SK-N-SH (cell line): Measurements from ENCODE around the gene SLC30A2. TPM values are rescaled to one million over a fixed set of nuclear protein-coding genes. Genes with fewer than 3 reads are reported as not detected.

ENCODE experiments used
- CTCF ChIA-PET: fragments of 300-600, 350-600 bp; formaldehyde crosslinking; extraction: SDS; loops from one replicate; lab custom pipeline; 2021; lab: Yijun Ruan, JAX
- POLR2A ChIA-PET: fragments of 350-600 bp; sonication (Branson Sonifier 250); formaldehyde crosslinking; extraction: SDS; loops from one replicate; lab custom pipeline; 2020; ENCODE audit warnings: antibody characterized with exemption, inconsistent platforms; lab: Yijun Ruan, JAX
- DNase-seq: peaks from one replicate; pipeline ENCODE4 v3.0.0; 2012
- H2AFZ ChIP-seq: fragments of 200-600 bp; sonication (generic); 2 replicates; pipeline ENCODE4 v1.8.1; 2016; ENCODE audit warnings: antibody characterized with exemption, mild to moderate bottlenecking, low read depth
- H3F3A ChIP-seq: fragments of 200-600 bp; sonication (generic); replicated peaks from 2 replicates; pipeline ENCODE3; 2016; ENCODE audit warnings: antibody characterized with exemption, mild to moderate bottlenecking; ENCODE audit not compliant: insufficient read depth
- H3K27ac ChIP-seq, 2 experiments: fragments of 200-500 bp in 1 of 2; fragments of 200-600 bp in 1 of 2; sonication (Bioruptor generic) in 1 of 2; sonication (generic), shearing (Covaris generic) in 1 of 2; 2 replicates each; pipeline versions ENCODE4 v1.5.1 to v1.6.1; 2014 to 2016; ENCODE audit warnings: low read depth in 2 of 2, inconsistent platforms in 1 of 2, low read length in 1 of 2, mild to moderate bottlenecking in 1 of 2, mixed read lengths in 1 of 2
- H3K27me3 ChIP-seq: fragments of 200-600 bp; sonication (generic), shearing (Covaris generic); 2 replicates; pipeline ENCODE4 v1.6.1; 2016; ENCODE audit warnings: mixed run types; ENCODE audit not compliant: insufficient read depth
- H3K36me3 ChIP-seq, 2 experiments: fragments of 200-500 bp in 1 of 2; fragments of 200-600 bp in 1 of 2; sonication (Bioruptor generic) in 1 of 2; sonication (generic) in 1 of 2; replicated peaks in 1 of 2; 2 replicates each; pipeline versions ENCODE3 to v1.5.1; 2014 to 2016; ENCODE audit warnings: low read length in 1 of 2, mild to moderate bottlenecking in 1 of 2; ENCODE audit not compliant: insufficient read depth in 2 of 2, control insufficient read depth in 1 of 2
- H3K4me1 ChIP-seq, 2 experiments: fragments of 200-500 bp in 1 of 2; fragments of 200-600 bp in 1 of 2; sonication (Bioruptor generic) in 1 of 2; sonication (generic), shearing (Covaris generic) in 1 of 2; 2 replicates each; pipeline versions ENCODE4 v1.5.1 to v1.6.1; 2014 to 2016; ENCODE audit warnings: low read depth in 1 of 2, low read length in 1 of 2, mixed run types in 1 of 2; ENCODE audit not compliant: insufficient read depth in 2 of 2, control insufficient read depth in 1 of 2
- H3K4me2 ChIP-seq: fragments of 200-600 bp; sonication (generic), shearing (Covaris generic); 2 replicates; pipeline ENCODE4 v1.6.1; 2017; ENCODE audit warnings: mixed run types
- H3K4me3 ChIP-seq, 2 experiments: fragments of 200-500 bp in 1 of 2; fragments of 200-600 bp in 1 of 2; sonication (Bioruptor generic) in 1 of 2; sonication (generic), shearing (Covaris generic) in 1 of 2; 2 replicates each; pipeline versions ENCODE4 v1.5.1 to v1.8.1; 2014 to 2016; ENCODE audit warnings: low read depth in 2 of 2, inconsistent platforms in 1 of 2, low read length in 1 of 2, mild to moderate bottlenecking in 1 of 2, mixed read lengths in 1 of 2, moderate library complexity in 1 of 2
- H3K79me2 ChIP-seq: fragments of 200-600 bp; sonication (generic); 2 replicates; pipeline ENCODE4 v1.8.1; 2017; ENCODE audit warnings: mild to moderate bottlenecking; ENCODE audit not compliant: insufficient read depth
- H3K9ac ChIP-seq: fragments of 200-600 bp; sonication (generic); 2 replicates; pipeline ENCODE4 v1.6.1; 2017; ENCODE audit warnings: mixed run types
- H3K9me2 ChIP-seq: fragments of 200-600 bp; sonication (generic); 2 replicates; pipeline ENCODE4 v1.6.1; 2017; ENCODE audit warnings: mixed run types
- H3K9me3 ChIP-seq: fragments of 200-600 bp; sonication (generic); 2 replicates; pipeline ENCODE4 v1.6.1; 2017; ENCODE audit warnings: mixed run types, mild to moderate bottlenecking, moderate library complexity
- H4K20me1 ChIP-seq: fragments of 200-600 bp; sonication (generic); 2 replicates; pipeline ENCODE4 v1.6.1; 2017; ENCODE audit warnings: mild to moderate bottlenecking, mixed run types; ENCODE audit not compliant: insufficient read depth
- CTCF ChIP-seq: fragments of 200-600 bp; sonication (generic); IDR thresholded peaks from 2 replicates; pipeline ENCODE4 v1.6.1; 2017; ENCODE audit warnings: antibody characterized with exemption, mild to moderate bottlenecking, moderate library complexity
- ELF1 ChIP-seq: IDR thresholded peaks from 2 replicates; pipeline ENCODE4 v1.4.0; 2012
- EP300 ChIP-seq, 2 experiments: IDR thresholded peaks; 2 replicates each; pipeline versions ENCODE4 v1.4.0 to v1.6.1; 2012; ENCODE audit warnings: borderline replicate concordance in 1 of 2, low read depth in 1 of 2, low read length in 1 of 2
- FOSL2 ChIP-seq: IDR thresholded peaks from 2 replicates; pipeline ENCODE4 v1.4.0; 2012; ENCODE audit warnings: low read depth, mild to moderate bottlenecking, moderate library complexity, borderline replicate concordance
- JUND ChIP-seq: IDR thresholded peaks from 2 replicates; pipeline ENCODE4 v1.4.0; 2012
- MAX ChIP-seq: IDR thresholded peaks from 2 replicates; pipeline ENCODE4 v1.4.0; 2012; ENCODE audit warnings: low read depth
- RAD21 ChIP-seq: IDR thresholded peaks from 2 replicates; pipeline ENCODE4 v1.6.1; 2012; ENCODE audit warnings: mild to moderate bottlenecking, low read length
- REST ChIP-seq: IDR thresholded peaks from 2 replicates; pipeline ENCODE4 v1.6.1; 2012; ENCODE audit warnings: mild to moderate bottlenecking, low read depth, low read length, moderate library complexity
- RXRA ChIP-seq: IDR thresholded peaks from 2 replicates; pipeline ENCODE4 v1.4.0; 2012; ENCODE audit warnings: low read depth, mild to moderate bottlenecking, borderline replicate concordance
- SMC3 ChIP-seq: IDR thresholded peaks from 2 replicates; pipeline ENCODE4 v1.6.1; 2012; ENCODE audit warnings: low read depth, low read length, improper control_type of control experiment
- TEAD4 ChIP-seq: IDR thresholded peaks from 2 replicates; pipeline ENCODE4 v1.4.0; 2012; ENCODE audit warnings: mild to moderate bottlenecking, borderline replicate concordance; ENCODE audit not compliant: insufficient read depth
- WGBS: methylation state at CpG from one replicate; pipeline ENCODE4 v1.1.6; 2017; ENCODE audit warnings: low lambda C conversion rate; 5-methylcytosine and 5-hydroxymethylcytosine counted together
- polyA plus RNA-seq, 3 experiments: library from polyadenylated mRNA; depleted of rRNA; stranded (reverse); fragments of >200 nt; gene quantifications; 2 replicates each; pipeline ENCODE4 v1.2.3, GENCODE V29; 2012

SLC30A2 gene
- polyA plus RNA-seq, 1 of the 3 experiments (the other 2 are of a cell fraction) = not detected

DNA sequence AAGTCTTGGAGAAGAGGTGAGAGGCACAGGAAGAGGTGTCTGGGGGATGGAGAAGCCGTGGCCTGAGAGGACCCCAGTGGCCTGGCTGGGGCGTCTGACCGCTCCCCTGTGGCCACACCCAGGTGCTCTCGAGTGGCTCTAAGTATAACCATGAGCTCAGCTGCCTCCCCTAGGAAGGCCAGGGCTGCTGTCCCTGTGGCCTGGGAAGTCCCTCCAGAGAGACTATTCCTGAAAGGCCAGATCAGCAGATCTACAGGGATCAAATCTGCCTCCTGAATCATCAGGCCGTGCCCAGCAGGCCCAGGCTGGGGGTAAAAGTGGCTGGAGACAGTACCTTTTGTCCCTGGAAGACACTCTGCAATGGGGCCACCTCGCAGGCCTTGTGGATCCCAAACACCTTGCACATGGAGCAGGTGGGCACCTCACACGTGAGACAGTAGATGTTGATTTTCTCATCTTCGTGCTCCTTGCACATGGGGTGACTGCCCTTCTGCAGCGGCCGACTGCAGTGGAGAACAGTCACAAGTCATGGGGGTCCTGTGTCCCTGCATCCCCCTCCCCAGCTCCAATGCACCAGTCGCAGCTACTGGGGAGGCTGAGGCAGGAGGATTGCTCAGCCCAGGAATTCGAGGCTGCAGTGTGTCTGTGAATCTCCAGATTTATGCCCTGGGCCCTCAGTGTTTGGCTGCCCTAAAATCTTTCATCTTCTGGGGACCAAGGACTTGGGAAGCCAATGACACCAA is 15.1 kb upstream of the SLC30A2 start (continued):
- TF ChIP-seq REST (no peak), CTCF (no peak), TEAD4 (no peak), FOSL2 (no peak), JUND (no peak)

DNA sequence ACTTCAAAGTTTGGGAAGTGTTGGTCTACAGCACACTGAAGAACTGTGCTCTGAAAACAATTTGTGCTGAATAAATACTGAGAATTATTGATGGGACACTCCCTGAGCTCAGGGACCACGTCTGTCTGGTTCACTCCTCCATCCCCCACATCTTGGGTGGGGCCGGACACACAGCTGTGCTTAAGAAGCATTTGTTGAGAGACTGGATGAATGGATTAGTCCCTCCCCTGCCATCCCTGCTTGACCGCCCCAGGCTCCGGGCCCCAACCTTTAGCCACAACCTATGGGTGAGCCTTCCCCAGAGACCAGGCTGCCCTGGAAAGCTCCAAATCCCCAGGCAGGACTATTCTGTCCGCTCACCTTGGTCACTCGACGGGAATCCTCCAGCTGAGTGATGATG is 14.0 kb upstream of the SLC30A2 start:
- H3K4me1 ChIP-seq = no peaks in the 10 kb centered on the region
- no peaks in the 10 kb centered on the region for H3K9me2 ChIP-seq
- no peak overlapping the region for H3K4me2 ChIP-seq
- 65% methylated on average over 4 of the region's 7 CpGs for WGBS
- H3K9me3 ChIP-seq = no peaks in the 10 kb centered on the region
- ChIA-PET CTCF (interaction anchor here (0.8 to 1.7 kb wide), 4 partner anchors 24 to 262 kb away, joined by 3 to 9 read pairs (median 4); no protein-coding TSS in a partner anchor), POLR2A (interaction anchor here (1.4 kb wide), 1 partner anchor 24 kb away, joined by 3 read pairs; no protein-coding TSS in a partner anchor)
- no peak for TF ChIP-seq RAD21
- TF ChIP-seq RXRA = no peak
- no peak for TF ChIP-seq JUND
- TF ChIP-seq ELF1 = no peak
- TF ChIP-seq EP300 (IDR thresholded peaks at IDR 0.05; ENCODE audit: borderline replicate concordance in 1 of 2, low read depth in 1 of 2, low read length in 1 of 2) = no peak
- no peak for TF ChIP-seq MAX
- TF ChIP-seq SMC3 = no peak
- no peak overlapping the region for H3K27ac ChIP-seq
- H3K27me3 ChIP-seq = peaks cover 39% of the 10 kb centered on the region; the same call in 1 of the 2 replicates
- no peaks in the 10 kb centered on the region for H3K36me3 ChIP-seq
- no peaks in the 10 kb centered on the region for H4K20me1 ChIP-seq
- H2AFZ ChIP-seq = no peak overlapping the region
- H3K4me3 ChIP-seq = no peak overlapping the region
- H3F3A ChIP-seq = no peaks in the 10 kb centered on the region
- no peak overlapping the region for H3K9ac ChIP-seq
- H3K79me2 ChIP-seq = no peaks in the 10 kb centered on the region
- DNase-seq = no peak
